PC-9 (cell line): Measurements from ENCODE around the gene TRIM68.

Source experiments
- EZH2 ChIP-seq: fragments of 200-600 bp; sonication (generic); IDR thresholded peaks from 2 replicates; pipeline ENCODE4 v1.8.0; 2017; ENCODE audit warnings: antibody characterized with exemption, low read depth
- TF ChIP-seq, protein P1 (sequence below): fragments of 200-600 bp; sonication (generic); conservative IDR thresholded peaks from 2 replicates; pipeline ENCODE4 v1.6.1; 2017; ENCODE audit warnings: mixed run types, antibody characterized with exemption, mild to moderate bottlenecking, moderate library complexity

GRCh38 chr11:4607781-4608666 is at the start of gene TRIM68:
- TF ChIP-seq EZH2 = no peak
- TF ChIP-seq, protein P1, sequence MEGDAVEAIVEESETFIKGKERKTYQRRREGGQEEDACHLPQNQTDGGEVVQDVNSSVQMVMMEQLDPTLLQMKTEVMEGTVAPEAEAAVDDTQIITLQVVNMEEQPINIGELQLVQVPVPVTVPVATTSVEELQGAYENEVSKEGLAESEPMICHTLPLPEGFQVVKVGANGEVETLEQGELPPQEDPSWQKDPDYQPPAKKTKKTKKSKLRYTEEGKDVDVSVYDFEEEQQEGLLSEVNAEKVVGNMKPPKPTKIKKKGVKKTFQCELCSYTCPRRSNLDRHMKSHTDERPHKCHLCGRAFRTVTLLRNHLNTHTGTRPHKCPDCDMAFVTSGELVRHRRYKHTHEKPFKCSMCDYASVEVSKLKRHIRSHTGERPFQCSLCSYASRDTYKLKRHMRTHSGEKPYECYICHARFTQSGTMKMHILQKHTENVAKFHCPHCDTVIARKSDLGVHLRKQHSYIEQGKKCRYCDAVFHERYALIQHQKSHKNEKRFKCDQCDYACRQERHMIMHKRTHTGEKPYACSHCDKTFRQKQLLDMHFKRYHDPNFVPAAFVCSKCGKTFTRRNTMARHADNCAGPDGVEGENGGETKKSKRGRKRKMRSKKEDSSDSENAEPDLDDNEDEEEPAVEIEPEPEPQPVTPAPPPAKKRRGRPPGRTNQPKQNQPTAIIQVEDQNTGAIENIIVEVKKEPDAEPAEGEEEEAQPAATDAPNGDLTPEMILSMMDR = no peak
